ENCODE measurements around the gene EXOSC7. TPM values are rescaled to one million over a fixed set of nuclear protein-coding genes. Genes with fewer than 3 reads are reported as not detected.

Gene EXOSC7
- total RNA-seq, 4 donors from 2014 or later = 44.2 to 70.8 (median 54.8) TPM

- TF ChIP-seq, protein P1, sequence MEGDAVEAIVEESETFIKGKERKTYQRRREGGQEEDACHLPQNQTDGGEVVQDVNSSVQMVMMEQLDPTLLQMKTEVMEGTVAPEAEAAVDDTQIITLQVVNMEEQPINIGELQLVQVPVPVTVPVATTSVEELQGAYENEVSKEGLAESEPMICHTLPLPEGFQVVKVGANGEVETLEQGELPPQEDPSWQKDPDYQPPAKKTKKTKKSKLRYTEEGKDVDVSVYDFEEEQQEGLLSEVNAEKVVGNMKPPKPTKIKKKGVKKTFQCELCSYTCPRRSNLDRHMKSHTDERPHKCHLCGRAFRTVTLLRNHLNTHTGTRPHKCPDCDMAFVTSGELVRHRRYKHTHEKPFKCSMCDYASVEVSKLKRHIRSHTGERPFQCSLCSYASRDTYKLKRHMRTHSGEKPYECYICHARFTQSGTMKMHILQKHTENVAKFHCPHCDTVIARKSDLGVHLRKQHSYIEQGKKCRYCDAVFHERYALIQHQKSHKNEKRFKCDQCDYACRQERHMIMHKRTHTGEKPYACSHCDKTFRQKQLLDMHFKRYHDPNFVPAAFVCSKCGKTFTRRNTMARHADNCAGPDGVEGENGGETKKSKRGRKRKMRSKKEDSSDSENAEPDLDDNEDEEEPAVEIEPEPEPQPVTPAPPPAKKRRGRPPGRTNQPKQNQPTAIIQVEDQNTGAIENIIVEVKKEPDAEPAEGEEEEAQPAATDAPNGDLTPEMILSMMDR (IDR thresholded peaks at IDR 0.05; ENCODE audit: low read depth) = no peak
Observed at GRCh38 chr3:45033791-45034190, 57.7 kb downstream of the EXOSC7 start.

- TF ChIP-seq, protein P1 (IDR thresholded peaks at IDR 0.05; ENCODE audit: low read depth) = no peak
Observed at GRCh38 chr3:45034612-45035252, 58.7 kb downstream of the EXOSC7 start.

DNA sequence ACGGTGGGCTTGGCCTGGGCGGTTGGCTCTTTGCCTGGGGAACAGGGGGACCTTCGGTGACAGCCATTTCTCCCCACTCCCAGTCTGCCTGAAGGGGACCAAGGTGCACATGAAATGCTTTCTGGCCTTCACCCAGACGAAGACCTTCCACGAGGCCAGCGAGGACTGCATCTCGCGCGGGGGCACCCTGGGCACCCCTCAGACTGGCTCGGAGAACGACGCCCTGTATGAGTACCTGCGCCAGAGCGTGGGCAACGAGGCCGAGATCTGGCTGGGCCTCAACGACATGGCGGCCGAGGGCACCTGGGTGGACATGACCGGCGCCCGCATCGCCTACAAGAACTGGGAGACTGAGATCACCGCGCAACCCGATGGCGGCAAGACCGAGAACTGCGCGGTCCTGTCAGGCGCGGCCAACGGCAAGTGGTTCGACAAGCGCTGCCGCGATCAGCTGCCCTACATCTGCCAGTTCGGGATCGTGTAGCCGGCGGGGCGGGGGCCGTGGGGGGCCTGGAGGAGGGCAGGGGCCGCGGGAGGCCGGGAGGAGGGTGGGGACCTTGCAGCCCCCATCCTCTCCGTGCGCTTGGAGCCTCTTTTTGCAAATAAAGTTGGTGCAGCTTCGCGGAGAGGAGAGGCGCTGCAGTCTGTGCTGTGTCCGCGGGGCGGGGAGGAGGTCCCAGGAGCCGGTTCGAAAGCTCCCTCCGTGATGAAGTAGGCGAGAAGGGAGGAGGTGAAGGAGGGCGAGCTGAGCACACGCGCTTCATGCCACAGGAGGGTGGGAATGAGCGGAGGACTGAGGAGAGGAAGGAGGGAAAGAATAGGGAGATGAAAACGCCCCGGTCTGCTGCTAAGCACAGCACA, 59.6 kb downstream of the EXOSC7 start:
- TF ChIP-seq, protein P1 (IDR thresholded peaks at IDR 0.05; ENCODE audit: low read depth) = no peak

DNA sequence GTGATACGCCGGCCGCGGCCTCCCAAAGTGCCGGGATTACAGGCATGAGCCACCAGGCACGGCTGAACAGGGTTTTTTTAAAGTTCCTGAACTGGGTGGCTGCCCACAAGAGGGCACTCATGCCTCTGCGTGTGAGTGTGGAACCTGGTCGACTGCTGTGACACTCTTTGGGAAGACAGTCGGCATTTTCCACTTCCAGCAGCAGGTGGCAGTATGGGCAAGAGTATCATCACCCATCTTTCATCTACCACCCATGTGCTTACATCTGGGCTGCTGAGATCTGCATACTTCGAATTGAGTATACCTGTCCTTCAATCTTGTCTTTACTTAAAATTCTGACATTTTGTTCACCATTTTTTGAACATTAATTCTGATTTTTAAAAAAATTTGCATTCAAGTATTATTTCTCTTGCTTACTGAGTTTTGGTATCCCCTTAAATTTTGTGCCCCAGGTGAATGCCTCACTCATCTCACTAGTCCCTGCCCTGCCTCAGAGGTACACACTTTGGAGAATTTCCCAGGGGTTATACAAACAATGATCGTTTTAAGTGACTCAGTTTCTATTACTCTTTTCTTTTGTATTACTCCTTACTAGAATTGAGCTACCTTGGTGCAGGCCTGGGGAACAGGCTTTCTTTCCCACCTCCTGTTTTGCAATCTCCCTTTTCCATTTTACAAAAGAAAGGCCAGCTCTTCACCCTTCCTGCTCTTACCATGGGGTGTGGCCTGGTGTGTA, 61.8 kb downstream of the EXOSC7 start:
- TF ChIP-seq, protein P1 (IDR thresholded peaks at IDR 0.05; ENCODE audit: low read depth) = no peak

- TF ChIP-seq, protein P1 (IDR thresholded peaks at IDR 0.05; ENCODE audit: low read depth) = no peak
Observed at GRCh38 chr3:45041666-45042065, 65.6 kb downstream of the EXOSC7 start.

- TF ChIP-seq, protein P1 (IDR thresholded peaks at IDR 0.05; ENCODE audit: low read depth) = no peak
Observed at GRCh38 chr3:45042162-45042561, 66.1 kb downstream of the EXOSC7 start.

Data from subcutaneous adipose tissue (tissue), 4 donors.